ENCODE measurements around the gene SULT4A1. TPM values are rescaled to one million over a fixed set of nuclear protein-coding genes. Genes with fewer than 3 reads are reported as not detected.
A peak's percentile ranks its signal among the peaks of the same experiment; 100 is the strongest.

Gene SULT4A1
- total RNA-seq, 1 donor from 2014 or later = 0.27 TPM

GRCh38 chr22:43889201-43889859 is 27.0 kb upstream of the SULT4A1 start:
- DNase-seq (ENCODE audit: low spot score) (peak; percentile 27), ATAC-seq (no peak)
- intact Hi-C loops (cut with DNase I) = no loop called here

- intact Hi-C loops (cut with DNase I) = no loop called here
- no peak for ATAC-seq
- DNase-seq (ENCODE audit: low spot score) = peak; percentile 6
Measured at GRCh38 chr22:43888740-43889139, 26.4 kb upstream of the SULT4A1 start.

- ATAC-seq = no peak
- intact Hi-C loops (cut with DNase I) = no loop called here
Measured at GRCh38 chr22:43887391-43887790, 25.1 kb upstream of the SULT4A1 start.

GRCh38 chr22:43886231-43886630 is 23.9 kb upstream of the SULT4A1 start:
- ATAC-seq (no peak), DNase-seq (ENCODE audit: low spot score) (peak; percentile 39)
- intact Hi-C loops (cut with DNase I) = no loop called here

More at GRCh38 chr22:43887391-43887790, 25.1 kb upstream of the SULT4A1 start:
- peak; percentile 38 for DNase-seq (ENCODE audit: low spot score)

- intact Hi-C loops (cut with DNase I) = no loop called here
Measured at GRCh38 chr22:43885786-43886185, 23.5 kb upstream of the SULT4A1 start.

GRCh38 chr22:43885319-43885671 is 23.0 kb upstream of the SULT4A1 start:
- intact Hi-C loops (cut with DNase I) = no loop called here
- DNase-seq (ENCODE audit: low spot score) = no peak
- no peak for ATAC-seq

More at GRCh38 chr22:43885786-43886185, 23.5 kb upstream of the SULT4A1 start:
- peak; percentile 28 for DNase-seq (ENCODE audit: low spot score)
- ATAC-seq = no peak

DNA sequence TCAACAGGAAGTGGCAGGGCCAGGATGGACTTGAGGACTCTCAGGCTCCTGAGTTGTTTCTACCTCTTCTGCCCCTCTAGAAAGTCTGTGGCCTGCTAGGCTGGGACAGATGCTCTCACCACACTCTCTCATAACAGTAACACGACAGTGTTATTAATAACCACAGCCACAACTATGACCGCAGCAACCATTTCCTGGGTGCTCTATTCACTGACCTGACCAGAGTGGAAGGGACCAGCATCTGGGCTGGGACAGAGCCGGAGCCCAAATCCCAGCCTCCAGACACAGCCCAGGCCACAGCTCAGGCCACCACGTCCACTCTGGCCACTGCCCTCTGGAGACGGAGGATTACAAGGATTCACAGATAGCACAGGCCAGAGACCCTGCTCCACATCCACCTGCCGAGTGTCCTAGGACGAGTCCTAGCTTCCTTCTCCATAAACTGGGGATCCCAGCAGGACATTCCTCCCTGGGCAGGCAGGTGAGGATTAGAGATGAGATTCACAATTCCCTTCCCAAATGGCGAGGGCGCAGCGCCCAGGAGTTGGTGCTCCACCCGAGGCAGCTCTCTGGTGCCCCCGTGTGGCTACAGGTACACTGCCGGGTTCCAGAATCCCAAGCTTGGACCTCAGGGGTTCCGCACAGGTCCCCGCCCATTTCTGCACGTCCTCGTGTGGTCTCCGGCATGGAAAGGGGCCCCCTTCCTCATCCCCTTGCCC is 22.4 kb upstream of the SULT4A1 start:
- ATAC-seq (peak; percentile 58), DNase-seq (ENCODE audit: low spot score) (peak; percentile 83)
- intact Hi-C loops (cut with DNase I) = no loop called here

DNA sequence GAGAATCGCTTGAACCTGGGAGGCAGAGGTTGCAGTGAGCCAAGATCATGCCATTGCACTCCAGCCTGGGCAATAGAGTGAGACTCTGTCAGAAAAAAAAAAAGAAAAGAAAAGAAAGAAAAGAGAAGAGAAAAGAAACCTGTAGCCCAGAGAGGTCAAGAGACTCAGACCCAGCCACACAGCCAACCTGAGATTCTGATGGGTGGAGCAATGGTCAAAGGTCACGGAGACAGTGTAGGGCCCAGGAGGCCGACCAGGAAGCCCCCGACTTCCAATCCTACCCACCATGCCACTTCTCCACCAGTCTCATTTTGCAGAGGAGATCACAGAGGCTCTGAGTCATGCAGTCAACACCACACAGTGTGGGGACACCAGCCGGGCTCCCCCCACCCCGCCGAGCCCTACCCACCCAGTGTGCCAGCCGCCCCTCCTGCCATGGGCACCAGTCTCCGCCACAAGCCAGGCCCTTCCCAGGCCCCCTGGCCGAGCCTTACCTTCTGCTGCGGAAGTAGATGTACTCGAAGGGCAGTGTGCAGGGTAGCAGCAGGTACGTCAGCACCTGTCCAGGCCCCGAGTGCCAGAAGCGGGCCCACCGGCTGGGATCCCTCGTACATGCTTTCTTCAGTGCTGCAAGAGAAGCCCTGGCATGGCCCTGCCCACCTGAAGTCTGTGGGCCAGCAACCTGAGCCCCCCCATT is 21.6 kb upstream of the SULT4A1 start:
- intact Hi-C loops (cut with DNase I) = no loop called here
- DNase-seq (ENCODE audit: low spot score) (peak; percentile 53), ATAC-seq (no peak)

GRCh38 chr22:43883012-43883661 is 20.8 kb upstream of the SULT4A1 start:
- peak; percentile 53 for DNase-seq (ENCODE audit: low spot score)
- intact Hi-C loops (cut with DNase I) = no loop called here
- ATAC-seq = no peak

- ATAC-seq = no peak
- intact Hi-C loops (cut with DNase I) = no loop called here
- peak; percentile 32 for DNase-seq (ENCODE audit: low spot score)
Measured at GRCh38 chr22:43882122-43882767, 19.9 kb upstream of the SULT4A1 start.

GRCh38 chr22:43881091-43882061 is 19.1 kb upstream of the SULT4A1 start:
- intact Hi-C loops (cut with DNase I) = no loop called here
- ATAC-seq (no peak), DNase-seq (ENCODE audit: low spot score) (peak; percentile 38)

- ATAC-seq (no peak), DNase-seq (ENCODE audit: low spot score) (peak; percentile 36)
- intact Hi-C loops (cut with DNase I) = no loop called here
Measured at GRCh38 chr22:43880541-43880991, 18.3 kb upstream of the SULT4A1 start.

- DNase-seq (ENCODE audit: low spot score) = peak; percentile 42
- intact Hi-C loops (cut with DNase I) = no loop called here
- ATAC-seq = no peak
Measured at GRCh38 chr22:43879901-43880540, 17.7 kb upstream of the SULT4A1 start.

DNA sequence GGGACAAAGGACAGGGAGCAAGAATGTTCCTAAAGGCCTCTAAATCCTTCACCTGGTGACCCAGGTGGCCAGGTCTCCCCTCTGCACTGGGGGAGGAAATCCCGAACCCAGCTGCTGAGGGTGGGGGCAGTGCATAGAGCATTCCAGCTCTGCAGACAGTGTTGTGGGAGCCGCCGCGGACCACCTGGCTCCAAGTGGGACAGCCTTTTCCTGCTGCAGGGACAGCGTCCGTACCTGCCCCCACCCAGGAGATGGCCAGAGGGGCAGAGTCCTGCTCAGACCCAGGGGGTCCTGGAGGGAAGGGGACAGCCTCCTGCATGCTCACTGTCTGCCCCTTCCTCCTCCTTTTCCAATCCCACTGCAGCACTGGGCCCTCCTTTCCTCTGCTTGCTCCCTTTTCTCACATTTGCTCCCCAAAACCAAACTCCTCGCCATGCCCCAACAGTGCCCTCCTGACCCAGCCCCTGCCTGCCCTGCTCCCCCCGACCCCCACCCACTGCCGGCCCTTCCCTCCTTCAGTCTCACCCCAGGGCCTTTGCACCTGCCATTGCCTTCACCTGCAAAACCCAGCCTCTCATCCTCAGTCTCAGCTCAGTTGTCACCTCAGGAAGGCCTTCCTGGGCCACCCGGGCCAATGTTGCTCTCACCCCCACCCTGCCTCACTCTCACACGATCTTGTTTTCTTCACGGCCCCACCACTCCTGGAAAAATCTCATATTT is 16.7 kb upstream of the SULT4A1 start:
- DNase-seq (ENCODE audit: low spot score) = peak; percentile 39
- intact Hi-C loops (cut with DNase I) = no loop called here
- ATAC-seq = no peak

DNA sequence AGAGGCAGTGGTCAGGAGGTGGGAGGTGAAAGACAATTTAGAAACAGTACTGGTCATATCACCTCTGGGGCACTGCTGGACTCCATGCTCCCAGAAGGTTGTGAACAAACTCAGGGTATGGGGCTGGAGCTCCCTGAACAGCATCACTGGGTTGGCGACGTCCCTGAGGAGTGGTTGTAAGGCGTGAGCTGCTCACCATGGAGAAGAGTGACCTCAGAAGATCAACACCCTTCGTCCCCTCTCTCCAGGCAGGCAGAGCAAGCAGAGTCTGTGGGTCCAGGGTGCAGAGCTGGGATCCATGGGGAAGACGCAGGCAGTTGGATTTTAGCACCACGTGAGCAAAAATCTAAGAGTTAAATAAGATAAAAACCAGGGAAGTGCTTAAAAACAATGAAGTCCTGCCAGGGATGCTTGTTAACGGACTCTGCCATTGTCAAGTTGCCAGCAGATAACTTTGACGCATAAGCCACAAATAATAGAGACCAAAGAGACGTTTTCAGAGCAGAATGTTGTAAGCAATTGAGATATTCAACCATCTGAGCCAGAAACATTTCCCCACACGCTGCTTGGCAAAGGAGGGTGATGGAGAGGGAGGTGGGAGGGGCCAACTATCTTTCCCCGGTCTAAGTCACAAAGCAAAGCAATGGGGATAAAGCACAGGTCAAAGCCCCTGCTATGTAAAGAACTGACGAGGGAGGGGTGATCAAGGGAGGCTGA is 15.9 kb upstream of the SULT4A1 start:
- intact Hi-C loops (cut with DNase I) = no loop called here
- DNase-seq (ENCODE audit: low spot score) = peak; percentile 37
- ATAC-seq = no peak

DNA sequence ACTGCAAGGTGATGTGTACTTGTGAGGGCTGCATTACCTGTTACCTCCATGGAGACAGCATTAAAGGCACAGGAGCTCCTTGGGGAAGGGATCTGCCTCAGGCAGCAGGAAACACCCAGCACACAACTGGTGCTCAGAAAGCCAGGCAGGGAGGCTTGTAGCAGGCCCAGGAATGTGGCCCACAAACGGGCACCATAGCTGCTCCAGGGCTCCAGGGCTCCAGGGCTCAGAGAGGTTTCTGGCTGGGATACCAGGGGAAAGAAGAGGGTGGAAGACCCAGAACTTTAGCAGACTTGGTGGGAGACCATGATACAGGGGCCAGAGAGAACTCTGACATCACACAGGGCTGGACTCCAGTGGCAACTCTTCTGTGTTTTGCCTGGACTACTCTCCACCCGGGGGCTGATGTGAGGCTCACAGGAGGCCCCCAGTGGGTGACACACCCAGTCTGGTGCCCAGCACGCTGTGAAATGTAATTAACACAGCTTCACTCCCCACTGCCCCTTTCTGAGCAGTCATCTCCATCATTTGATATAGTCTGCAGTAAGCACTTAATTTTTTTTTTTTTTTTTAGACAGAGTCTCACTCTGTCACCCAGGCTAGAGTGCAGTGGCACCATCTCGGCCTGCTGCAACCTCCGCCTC is 14.7 kb upstream of the SULT4A1 start:
- intact Hi-C loops (cut with DNase I) = no loop called here
- ATAC-seq (no peak), DNase-seq (ENCODE audit: low spot score) (peak; percentile 15)
